ENCODE results near the gene MYL2. TPM values are rescaled to one million over a fixed set of nuclear protein-coding genes. Genes with fewer than 3 reads are reported as not detected.

Gene MYL2
- total RNA-seq, 6 donors from 2014 or later: not detected

- Histone ChIP-seq H3K27me3 (no peaks in the 10 kb centered on the region), H3K36me3 (no peaks in the 10 kb centered on the region), H3K4me1 (peaks cover 0 to 7% (median 1%) of the 10 kb centered on the region in 4 donors), H3K4me3 (no peak overlapping the region), H3K9me3 (peaks cover under 1 to 10% (median 9%) of the 10 kb centered on the region in 4 donors), H3K27ac (no peak overlapping the region)
- ATAC-seq (ENCODE audit: low FRiP score in 2 of 2) (peak in 1 of 2 donors; percentile 49), DNase-seq (no peak)
- TF ChIP-seq EP300 (IDR thresholded peaks at IDR 0.05) (no peak), CTCF (IDR thresholded peaks at IDR 0.05) (no peak), POLR2A (IDR thresholded peaks at IDR 0.05) (no peak), POLR2AphosphoS5 (IDR thresholded peaks at IDR 0.05) (no peak)
- 79 to 87% methylated on average over 5 to 6 of the region's 6 CpGs for WGBS, 2 donors
These were observed 21.0 kb upstream of the MYL2 start for GRCh38 chr12:110941391-110941790.

- peaks cover 0 to 7% (median 5%) of the 10 kb centered on the region in 4 donors for H3K9me3 ChIP-seq
- 82% methylated on average over 7 of the region's 7 CpGs; no CpG with 5 or more reads in 1 of the 2 donors for WGBS, 2 donors
- peaks cover 0 to 7% (median 1%) of the 10 kb centered on the region in 4 donors for H3K4me1 ChIP-seq
- no peak overlapping the region for H3K4me3 ChIP-seq
- TF ChIP-seq POLR2A (IDR thresholded peaks at IDR 0.05) (no peak), CTCF (IDR thresholded peaks at IDR 0.05) (no peak), EP300 (IDR thresholded peaks at IDR 0.05) (no peak), POLR2AphosphoS5 (IDR thresholded peaks at IDR 0.05) (no peak)
- no peaks in the 10 kb centered on the region for H3K27me3 ChIP-seq
- no peak overlapping the region for H3K27ac ChIP-seq
- ATAC-seq (ENCODE audit: low FRiP score in 2 of 2): peak in 1 of 2 donors; percentile 32
- no peaks in the 10 kb centered on the region for H3K36me3 ChIP-seq
- peak in 1 of 2 donors; percentile 42 for DNase-seq
These were observed 20.6 kb upstream of the MYL2 start for GRCh38 chr12:110940933-110941332.

GRCh38 chr12:110940296-110940695, 19.9 kb upstream of the MYL2 start:
- Histone ChIP-seq H3K4me3 (no peak overlapping the region), H3K9me3 (peaks cover 0 to under 1% (median under 1%) of the 10 kb centered on the region in 4 donors), H3K36me3 (no peaks in the 10 kb centered on the region), H3K27me3 (no peaks in the 10 kb centered on the region), H3K27ac (no peak overlapping the region), H3K4me1 (peaks cover 0 to 7% (median 1%) of the 10 kb centered on the region in 4 donors)
- TF ChIP-seq POLR2AphosphoS5 (IDR thresholded peaks at IDR 0.05): no peak
- TF ChIP-seq CTCF (IDR thresholded peaks at IDR 0.05): no peak
- no peak for TF ChIP-seq POLR2A (IDR thresholded peaks at IDR 0.05)
- no peak for TF ChIP-seq EP300 (IDR thresholded peaks at IDR 0.05)
- WGBS, 2 donors: 88 to 93% methylated on average over 4 of the region's 4 CpGs
- DNase-seq: no peak
- no peak for ATAC-seq (ENCODE audit: low FRiP score in 2 of 2)

- Histone ChIP-seq H3K36me3 (no peaks in the 10 kb centered on the region), H3K27me3 (no peaks in the 10 kb centered on the region), H3K27ac (no peak overlapping the region), H3K9me3 (no peaks in the 10 kb centered on the region), H3K4me1 (peaks cover 0 to 7% (median 1%) of the 10 kb centered on the region in 4 donors), H3K4me3 (no peak overlapping the region)
- 4 to 6% methylated on average over 21 of the region's 21 CpGs for WGBS, 2 donors
- ATAC-seq (ENCODE audit: low FRiP score in 2 of 2) (peak in 1 of 2 donors; percentile 86), DNase-seq (peak; percentile 47 to 88)
- TF ChIP-seq POLR2AphosphoS5 (IDR thresholded peaks at IDR 0.05) (no peak), POLR2A (IDR thresholded peaks at IDR 0.05) (no peak), EP300 (IDR thresholded peaks at IDR 0.05) (no peak), CTCF (IDR thresholded peaks at IDR 0.05) (peak; percentile 70 to 88 (median 83))
These were observed 16.8 kb upstream of the MYL2 start for GRCh38 chr12:110937104-110937641.

All from upper lobe of left lung (tissue), 6 donors.